Fibroblast of lung (primary cell): ENCODE measurements around the gene MACROH2A2. TPM values are rescaled to one million over a fixed set of nuclear protein-coding genes. Genes with fewer than 3 reads are reported as not detected.

Source experiments
- DNase-seq, 2 donors: peaks; one replicate each; pipeline versions ENCODE4 v3.0.0 to v3.0.0-alpha.2; 2010; ENCODE audit warnings: low read depth in 2 of 2
- H2AFZ ChIP-seq: 2 replicates; pipeline ENCODE4 v1.5.1; 2012; ENCODE audit warnings: low read length, control low read depth, inconsistent platforms
- H3K27ac ChIP-seq: 2 replicates; pipeline ENCODE4 v1.5.1; 2011; ENCODE audit warnings: low read length, control low read depth; ENCODE audit not compliant: insufficient read depth
- H3K27me3 ChIP-seq: 2 replicates; pipeline ENCODE4 v1.5.1; 2011; ENCODE audit warnings: mild to moderate bottlenecking, low read length; ENCODE audit not compliant: control insufficient read depth, insufficient read depth
- H3K36me3 ChIP-seq: 2 replicates; pipeline ENCODE4 v1.5.1; 2011; ENCODE audit warnings: low read length; ENCODE audit not compliant: control insufficient read depth, insufficient read depth
- H3K4me1 ChIP-seq: 2 replicates; pipeline ENCODE4 v1.5.1; 2011; ENCODE audit warnings: low read length; ENCODE audit not compliant: control insufficient read depth, insufficient read depth; ENCODE audit errors: extremely low read depth
- H3K4me2 ChIP-seq: 2 replicates; pipeline ENCODE4 v1.5.1; 2011; ENCODE audit warnings: low read length, control low read depth; ENCODE audit not compliant: insufficient read depth; ENCODE audit errors: extremely low read depth
- H3K4me3 ChIP-seq, 4 experiments: fragments of 200-600 bp in 1 of 4; sonication (generic) in 1 of 4; replicated peaks in 1 of 4; 2 replicates each; pipeline ENCODE4 v1.5.1; 2011 to 2016; ENCODE audit warnings: low read length in 4 of 4, low read depth in 3 of 4, mild to moderate bottlenecking in 3 of 4, control low read depth in 2 of 4, inconsistent platforms in 1 of 4, mixed read lengths in 1 of 4; ENCODE audit not compliant: insufficient read depth in 1 of 4; ENCODE audit errors: control extremely low read depth in 1 of 4
- H3K79me2 ChIP-seq: 2 replicates; pipeline ENCODE4 v1.5.1; 2012; ENCODE audit warnings: mild to moderate bottlenecking, low read length, inconsistent platforms; ENCODE audit not compliant: control insufficient read depth, insufficient read depth
- H3K9ac ChIP-seq: 2 replicates; pipeline ENCODE4 v1.5.1; 2011; ENCODE audit warnings: mild to moderate bottlenecking, low read length, control low read depth; ENCODE audit not compliant: insufficient read depth
- H3K9me3 ChIP-seq: 2 replicates; pipeline ENCODE4 v1.5.1; 2012; ENCODE audit warnings: low read depth, low read length; ENCODE audit not compliant: control insufficient read depth, insufficient read depth
- H4K20me1 ChIP-seq: 2 replicates; pipeline ENCODE4 v1.5.1; 2011; ENCODE audit warnings: low read length; ENCODE audit not compliant: control insufficient read depth, insufficient read depth; ENCODE audit errors: extremely low read depth
- CTCF ChIP-seq, 2 donors: IDR thresholded peaks in 1 of 2; conservative IDR thresholded peaks in 1 of 2; 1 replicate in 1 of 2; 2 replicates in 1 of 2; pipeline ENCODE4 v1.5.1; 2011 to 2012; ENCODE audit warnings: low read length in 2 of 2, control low read depth in 1 of 2, inconsistent platforms in 1 of 2, low read depth in 1 of 2, mild to moderate bottlenecking in 1 of 2
- EZH2 ChIP-seq: IDR thresholded peaks from 2 replicates; pipeline ENCODE4 v1.5.1; 2012; ENCODE audit warnings: low read length, control low read depth, mild to moderate bottlenecking; ENCODE audit errors: missing control alignments
- polyA plus RNA-seq, 2 donors: library from polyadenylated mRNA; depleted of rRNA in 1 of 2; stranded (reverse) in 1 of 2; unstranded in 1 of 2; fragments of >200 nt; gene quantifications; 2 replicates each; pipeline ENCODE4 v1.2.1, GENCODE V29; 2011 to 2012; ENCODE audit warnings: missing spikeins in 1 of 2
- total RNA-seq: library from RNA; depleted of rRNA; stranded (reverse); fragments of >200 nt; gene quantifications from 2 replicates; pipeline ENCODE4 v1.2.1, GENCODE V29; 2014

The MACROH2A2 gene
- total and polyA plus RNA-seq, 2 donors (not counting 1 experiment from before 2014, with no cell fraction given): 9.2 to 12.1 TPM

DNA sequence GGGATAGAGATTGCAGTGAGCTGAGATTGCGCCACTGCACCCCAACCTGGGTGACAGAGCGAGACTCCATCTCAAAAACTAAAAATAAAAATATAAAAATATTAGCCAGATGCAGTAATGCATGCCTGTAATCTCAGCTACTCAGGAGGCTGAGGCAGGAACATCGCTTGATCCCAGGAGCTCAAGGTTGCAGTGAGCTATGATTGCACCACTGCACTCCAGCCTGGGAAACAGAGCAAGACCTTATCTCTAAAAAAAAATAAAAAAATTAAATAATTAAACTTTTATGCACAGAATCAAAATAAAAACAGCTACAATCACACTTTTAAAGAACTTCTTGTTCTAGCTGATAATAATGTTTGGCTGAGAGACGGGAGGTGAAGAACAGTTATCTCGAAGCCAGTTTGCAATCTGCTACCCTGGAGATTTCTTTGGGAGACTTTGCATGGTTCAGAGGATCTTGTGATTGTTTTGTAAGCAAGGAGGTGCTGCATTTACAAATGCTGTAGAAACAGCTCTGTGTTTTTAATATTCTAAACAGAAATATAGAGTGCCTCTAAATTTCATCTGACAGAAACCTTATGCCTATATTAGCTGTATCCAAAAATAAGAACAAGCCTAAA, 19.9 kb upstream of the MACROH2A2 start:
- no peak for TF ChIP-seq CTCF (conservative IDR thresholded peaks at IDR 0.05 in 1 of 2, IDR thresholded peaks at IDR 0.05 in 1 of 2; ENCODE audit: low read depth in 1 of 2, low read length in 2 of 2)
- TF ChIP-seq EZH2: no peak
- Histone ChIP-seq H3K9ac (no peak overlapping the region), H3K27me3 (peaks cover 15% of the 10 kb centered on the region), H3K27ac (no peak overlapping the region), H2AFZ (no peak overlapping the region), H4K20me1 (no peaks in the 10 kb centered on the region), H3K4me2 (no peak overlapping the region), H3K4me1 (no peaks in the 10 kb centered on the region), H3K4me3 (no peak overlapping the region), H3K36me3 (no peaks in the 10 kb centered on the region), H3K9me3 (no peaks in the 10 kb centered on the region), H3K79me2 (no peaks in the 10 kb centered on the region)
- DNase-seq: no peak

- H3K9ac ChIP-seq: no peak overlapping the region
- H3K79me2 ChIP-seq: no peaks in the 10 kb centered on the region
- peaks cover 15% of the 10 kb centered on the region for H3K27me3 ChIP-seq
- DNase-seq: no peak
- no peak overlapping the region for H3K4me3 ChIP-seq
- no peak overlapping the region for H2AFZ ChIP-seq
- no peaks in the 10 kb centered on the region for H3K9me3 ChIP-seq
- TF ChIP-seq EZH2 (no peak), CTCF (conservative IDR thresholded peaks at IDR 0.05 in 1 of 2, IDR thresholded peaks at IDR 0.05 in 1 of 2; ENCODE audit: low read depth in 1 of 2, low read length in 2 of 2) (no peak)
- no peaks in the 10 kb centered on the region for H3K36me3 ChIP-seq
- H4K20me1 ChIP-seq: no peaks in the 10 kb centered on the region
- no peak overlapping the region for H3K27ac ChIP-seq
- no peak overlapping the region for H3K4me2 ChIP-seq
- H3K4me1 ChIP-seq: no peaks in the 10 kb centered on the region
These were observed 18.4 kb upstream of the MACROH2A2 start for GRCh38 chr10:70034232-70034631.

GRCh38 chr10:70035531-70035930, 17.1 kb upstream of the MACROH2A2 start:
- Histone ChIP-seq H3K4me1 (no peaks in the 10 kb centered on the region), H3K27ac (no peak overlapping the region), H3K36me3 (no peaks in the 10 kb centered on the region), H3K4me2 (no peak overlapping the region), H3K27me3 (peaks cover 15% of the 10 kb centered on the region), H3K9me3 (no peaks in the 10 kb centered on the region), H4K20me1 (no peaks in the 10 kb centered on the region), H2AFZ (no peak overlapping the region), H3K4me3 (no peak overlapping the region), H3K79me2 (no peaks in the 10 kb centered on the region), H3K9ac (no peak overlapping the region)
- no peak for TF ChIP-seq CTCF (conservative IDR thresholded peaks at IDR 0.05 in 1 of 2, IDR thresholded peaks at IDR 0.05 in 1 of 2; ENCODE audit: low read depth in 1 of 2, low read length in 2 of 2)
- no peak for TF ChIP-seq EZH2
- DNase-seq: no peak
